Measurements from ENCODE around the gene PLD1.

PLD1 gene

GRCh38 chr3:171832989-171833388, 22.7 kb upstream of the PLD1 start:
- no peak for TF ChIP-seq CTCF (IDR thresholded peaks at IDR 0.05; ENCODE audit: control extremely low read depth, extremely low read depth, low read depth, missing control alignments)
- POLR2A ChIA-PET: no interaction called here
- CTCF ChIA-PET: interaction anchor here (1.0 to 3.6 kb wide), 7 partner anchors 10 to 783 kb away, joined by 4 to 17 read pairs (median 4); partner anchors contain the start of gene PLD1
- DNase-seq (ENCODE audit: extremely low spot score): no peak

- no peak for DNase-seq (ENCODE audit: extremely low spot score)
- no peak for TF ChIP-seq CTCF (IDR thresholded peaks at IDR 0.05; ENCODE audit: control extremely low read depth, extremely low read depth, low read depth, missing control alignments)
- CTCF ChIA-PET: interaction anchor here (3.6 kb wide), 1 partner anchor 9 kb away, joined by 15 read pairs; no protein-coding TSS in a partner anchor
- POLR2A ChIA-PET: no interaction called here
Measured at GRCh38 chr3:171831936-171832335, 21.7 kb upstream of the PLD1 start.

- TF ChIP-seq CTCF (IDR thresholded peaks at IDR 0.05; ENCODE audit: control extremely low read depth, extremely low read depth, low read depth, missing control alignments): no peak
- ChIA-PET POLR2A (no interaction called here), CTCF (interaction anchor here (1.0 to 3.3 kb wide), 11 partner anchors 10 to 869 kb away, joined by 3 to 20 read pairs (median 7); no protein-coding TSS in a partner anchor)
Measured at GRCh38 chr3:171830518-171830875, 20.2 kb upstream of the PLD1 start.

GRCh38 chr3:171829841-171830517, 19.7 kb upstream of the PLD1 start:
- TF ChIP-seq CTCF (IDR thresholded peaks at IDR 0.05; ENCODE audit: control extremely low read depth, extremely low read depth, low read depth, missing control alignments): peak; percentile 70
- CTCF ChIA-PET: interaction anchor here (0.8 to 3.3 kb wide), 17 partner anchors 10 to 868 kb away, joined by 3 to 20 read pairs (median 4); no protein-coding TSS in a partner anchor
- DNase-seq (ENCODE audit: extremely low spot score): peak; percentile 37
- POLR2A ChIA-PET: no interaction called here

More at GRCh38 chr3:171830518-171830875, 20.2 kb upstream of the PLD1 start:
- no peak for DNase-seq (ENCODE audit: extremely low spot score)

GRCh38 chr3:171828902-171829770, 18.9 kb upstream of the PLD1 start:
- ChIA-PET CTCF (interaction anchor here (0.8 to 3.3 kb wide), 16 partner anchors 11 to 215 kb away, joined by 3 to 20 read pairs (median 4); no protein-coding TSS in a partner anchor), POLR2A (no interaction called here)
- no peak for TF ChIP-seq CTCF (IDR thresholded peaks at IDR 0.05; ENCODE audit: control extremely low read depth, extremely low read depth, low read depth, missing control alignments)
- DNase-seq (ENCODE audit: extremely low spot score): no peak

GRCh38 chr3:171827836-171828458, 17.7 kb upstream of the PLD1 start:
- ChIA-PET CTCF (interaction anchor here (1.2 to 3.3 kb wide), 7 partner anchors 12 to 514 kb away, joined by 3 to 20 read pairs (median 9); no protein-coding TSS in a partner anchor), POLR2A (no interaction called here)
- no peak for DNase-seq (ENCODE audit: extremely low spot score)
- TF ChIP-seq CTCF (IDR thresholded peaks at IDR 0.05; ENCODE audit: control extremely low read depth, extremely low read depth, low read depth, missing control alignments): no peak

All from GM10248 (cell line).